K562 (cell line): Measurements from ENCODE around the gene CALCOCO2.

ENCODE experiments used
- BMI1 ChIP-seq: fragments of 150-350 bp; IDR thresholded peaks from 2 replicates; pipeline ENCODE4 v1.6.1; 2014; ENCODE audit warnings: low read length
- DLX4 ChIP-seq: fragments of 250-450 bp; sonication (Bioruptor Pico); IDR thresholded peaks from 2 replicates; pipeline ENCODE4 v1.6.1; 2021; ENCODE audit warnings: mild to moderate bottlenecking
- EZH2 ChIP-seq: IDR thresholded peaks from 2 replicates; pipeline ENCODE4 v1.6.1; 2012; ENCODE audit warnings: low read depth, mild to moderate bottlenecking, inconsistent platforms, low read length, borderline replicate concordance
- NFRKB ChIP-seq: fragments of 450-650 bp; IDR thresholded peaks from 2 replicates; pipeline ENCODE4 v1.6.1; 2016; ENCODE audit warnings: low read depth
- ZNF280B ChIP-seq: fragments of 250-450 bp; sonication (Bioruptor Pico); IDR thresholded peaks from 2 replicates; pipeline ENCODE4 v1.5.1; 2021; ENCODE audit warnings: mild to moderate bottlenecking

GRCh38 chr17:48890086-48890485 lies 59.3 kb downstream of the CALCOCO2 start:
- no peak for TF ChIP-seq BMI1
- TF ChIP-seq NFRKB: no peak
- no peak for TF ChIP-seq ZNF280B (CRISPR knock-in tag)
- no peak for TF ChIP-seq EZH2
- no peak for TF ChIP-seq DLX4 (CRISPR knock-in tag)
